Activated CD4-positive, alpha-beta T cell treated with anti-CD3 and anti-CD28 coated beads, Interleukin-2, amount 50 U/mL, for 1 hour (primary cell): Measurements from ENCODE around the gene NCAM2.
"Not testable (repeated sequence)": the region's sequence is repeated elsewhere in the genome, so short reads cannot be mapped to it uniquely, and the experiment has no call there.

Experiments
- DNase-seq: peaks from one replicate; pipeline ENCODE4 v3.0.0-alpha.2; 2020

NCAM2 gene

GRCh38 chr21:21111309-21111920, 113.2 kb downstream of the NCAM2 start:
- DNase-seq = no peak

GRCh38 chr21:21114461-21114860, 116.3 kb downstream of the NCAM2 start:
- DNase-seq = no peak

GRCh38 chr21:21119091-21119490, 120.9 kb downstream of the NCAM2 start:
- DNase-seq = no peak

GRCh38 chr21:21122680-21123079, 124.5 kb downstream of the NCAM2 start:
- no peak for DNase-seq

- DNase-seq = no peak
Observed at GRCh38 chr21:21132390-21132789, 134.2 kb downstream of the NCAM2 start.

- no peak for DNase-seq
Observed at GRCh38 chr21:21137986-21138385, 139.8 kb downstream of the NCAM2 start.

GRCh38 chr21:21146587-21147373, 148.6 kb downstream of the NCAM2 start:
- DNase-seq = no peak

- DNase-seq = no peak
Observed at GRCh38 chr21:21147374-21147745, 149.2 kb downstream of the NCAM2 start.

- no peak for DNase-seq
Observed at GRCh38 chr21:21148009-21148408, 149.8 kb downstream of the NCAM2 start.

GRCh38 chr21:21148514-21148913, 150.3 kb downstream of the NCAM2 start:
- DNase-seq = no peak

GRCh38 chr21:21149445-21149844, 151.2 kb downstream of the NCAM2 start:
- not testable (repeated sequence) for DNase-seq

GRCh38 chr21:21151231-21151630, 153.0 kb downstream of the NCAM2 start:
- no peak for DNase-seq

- DNase-seq = no peak
Observed at GRCh38 chr21:21156397-21156796, 158.2 kb downstream of the NCAM2 start.

GRCh38 chr21:21156957-21157356, 158.7 kb downstream of the NCAM2 start:
- no peak for DNase-seq

GRCh38 chr21:21158376-21158918, 160.2 kb downstream of the NCAM2 start:
- no peak for DNase-seq

GRCh38 chr21:21159253-21159899, 161.2 kb downstream of the NCAM2 start:
- DNase-seq = no peak

GRCh38 chr21:21162786-21163185, 164.6 kb downstream of the NCAM2 start:
- DNase-seq = no peak

GRCh38 chr21:21163904-21164303, 165.7 kb downstream of the NCAM2 start:
- peak; percentile 1 for DNase-seq

GRCh38 chr21:21165063-21165645, 166.9 kb downstream of the NCAM2 start:
- no peak for DNase-seq

- DNase-seq = no peak
Observed at GRCh38 chr21:21174676-21175075, 176.5 kb downstream of the NCAM2 start.

- DNase-seq = no peak
Observed at GRCh38 chr21:21175798-21176334, 177.7 kb downstream of the NCAM2 start.

- no peak for DNase-seq
Observed at GRCh38 chr21:21177353-21177986, 179.3 kb downstream of the NCAM2 start.
